Spinal cord (tissue), 10 donors: ENCODE results near the gene ARSG. TPM values are rescaled to one million over a fixed set of nuclear protein-coding genes. Genes with fewer than 3 reads are reported as not detected.
A peak's percentile ranks its signal among the peaks of the same experiment; 100 is the strongest.
"Not testable (repeated sequence)": the region's sequence is repeated elsewhere in the genome, so short reads cannot be mapped to it uniquely, and the experiment has no call there.

Source experiments
- DNase-seq, 6 donors: peaks; one replicate each; pipeline versions ENCODE4 v3.0.0 to v3.0.0-alpha.2; 2013 to 2015; ENCODE audit warnings: low spot score in 6 of 6, low read depth in 4 of 6
- H3K27ac ChIP-seq: one replicate; pipeline ENCODE4 v1.5.1; 2013; ENCODE audit warnings: low read depth, low read length, control low read depth
- H3K27me3 ChIP-seq: one replicate; pipeline ENCODE4 v1.6.1; 2013; ENCODE audit warnings: low read length; ENCODE audit not compliant: control insufficient read depth, insufficient read depth
- H3K36me3 ChIP-seq: one replicate; pipeline ENCODE4 v1.6.1; 2013; ENCODE audit warnings: low read length; ENCODE audit not compliant: control insufficient read depth, insufficient read depth
- H3K4me1 ChIP-seq: one replicate; pipeline ENCODE4 v1.6.1; 2013; ENCODE audit warnings: low read length; ENCODE audit not compliant: control insufficient read depth, insufficient read depth
- H3K4me3 ChIP-seq: one replicate; pipeline ENCODE4 v1.5.1; 2013; ENCODE audit warnings: low read depth, low read length, control low read depth
- H3K9me3 ChIP-seq: one replicate; pipeline ENCODE4 v1.6.1; 2013; ENCODE audit warnings: low read length; ENCODE audit not compliant: control insufficient read depth, insufficient read depth
- WGBS: methylation state at CpG from one replicate; pipeline ENCODE4 v1.1.5; 2013; ENCODE audit warnings: missing lambda C conversion rate; ENCODE audit not compliant: insufficient coverage; 5-methylcytosine and 5-hydroxymethylcytosine counted together
- polyA plus RNA-seq, 2 donors: library from polyadenylated mRNA; unstranded; fragments of 120-200 nt; gene quantifications; one replicate each; pipeline ENCODE4 v1.2.1, GENCODE V29; 2013; ENCODE audit not compliant: insufficient read length in 2 of 2
- total RNA-seq, 2 donors: library from RNA; depleted of rRNA in 1 of 2; stranded (reverse); fragments of 120-200 nt in 1 of 2; fragments of >200 nt in 1 of 2; gene quantifications; one replicate each; pipeline versions ENCODE4 v1.2.3 to v1.2.4, GENCODE V29; 2013 to 2014
- donor health status: healthy.

ARSG gene
- total and polyA plus RNA-seq, 4 donors = 8.2 to 18.8 (median 9.9) TPM

- no peak overlapping the region for H3K4me3 ChIP-seq
- H3K4me1 ChIP-seq = peaks cover 5% of the 10 kb centered on the region
- 78% methylated on average over 7 of the region's 10 CpGs for WGBS
- no peaks in the 10 kb centered on the region for H3K36me3 ChIP-seq
- no peaks in the 10 kb centered on the region for H3K27me3 ChIP-seq
- no peaks in the 10 kb centered on the region for H3K9me3 ChIP-seq
- H3K27ac ChIP-seq = no peak overlapping the region
- no peak for DNase-seq
These were observed 105.2 kb downstream of the ARSG start for GRCh38 chr17:68396226-68397107.

DNA sequence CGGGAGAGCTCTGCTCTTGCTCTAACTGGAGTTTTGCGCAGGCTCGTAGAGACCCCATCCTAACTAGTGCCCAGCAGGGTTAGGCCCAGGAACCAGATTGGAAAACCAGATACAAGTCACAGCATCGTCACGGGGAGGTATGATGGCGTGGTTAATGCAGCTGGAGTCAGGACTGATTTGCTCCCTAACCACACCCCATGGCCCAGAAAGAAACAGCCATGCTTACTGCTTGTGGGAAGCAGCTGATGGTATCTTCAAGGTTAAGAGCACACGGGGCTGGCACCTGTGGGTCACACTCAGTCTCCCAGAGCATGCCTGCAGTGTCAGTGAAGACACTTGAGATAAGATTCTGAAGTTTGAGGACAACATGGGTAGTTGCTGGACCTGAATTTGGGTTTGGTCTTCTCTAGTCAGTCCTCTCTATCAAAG is 105.8 kb downstream of the ARSG start:
- Histone ChIP-seq H3K27me3 (no peaks in the 10 kb centered on the region), H3K9me3 (no peaks in the 10 kb centered on the region), H3K4me1 (peaks cover 5% of the 10 kb centered on the region), H3K4me3 (no peak overlapping the region), H3K27ac (no peak overlapping the region), H3K36me3 (no peaks in the 10 kb centered on the region)
- DNase-seq = no peak
- WGBS = 70% methylated on average over 2 of the region's 7 CpGs

GRCh38 chr17:68398691-68399637 is 107.7 kb downstream of the ARSG start:
- 21% methylated on average over 9 of the region's 11 CpGs for WGBS
- DNase-seq = peak in 2 of 6 donors; percentile 34 to 64
- Histone ChIP-seq H3K9me3 (no peaks in the 10 kb centered on the region), H3K27me3 (no peaks in the 10 kb centered on the region), H3K36me3 (no peaks in the 10 kb centered on the region), H3K4me1 (peaks cover 5% of the 10 kb centered on the region), H3K27ac (peak overlapping the region; percentile 74), H3K4me3 (no peak overlapping the region)

DNA sequence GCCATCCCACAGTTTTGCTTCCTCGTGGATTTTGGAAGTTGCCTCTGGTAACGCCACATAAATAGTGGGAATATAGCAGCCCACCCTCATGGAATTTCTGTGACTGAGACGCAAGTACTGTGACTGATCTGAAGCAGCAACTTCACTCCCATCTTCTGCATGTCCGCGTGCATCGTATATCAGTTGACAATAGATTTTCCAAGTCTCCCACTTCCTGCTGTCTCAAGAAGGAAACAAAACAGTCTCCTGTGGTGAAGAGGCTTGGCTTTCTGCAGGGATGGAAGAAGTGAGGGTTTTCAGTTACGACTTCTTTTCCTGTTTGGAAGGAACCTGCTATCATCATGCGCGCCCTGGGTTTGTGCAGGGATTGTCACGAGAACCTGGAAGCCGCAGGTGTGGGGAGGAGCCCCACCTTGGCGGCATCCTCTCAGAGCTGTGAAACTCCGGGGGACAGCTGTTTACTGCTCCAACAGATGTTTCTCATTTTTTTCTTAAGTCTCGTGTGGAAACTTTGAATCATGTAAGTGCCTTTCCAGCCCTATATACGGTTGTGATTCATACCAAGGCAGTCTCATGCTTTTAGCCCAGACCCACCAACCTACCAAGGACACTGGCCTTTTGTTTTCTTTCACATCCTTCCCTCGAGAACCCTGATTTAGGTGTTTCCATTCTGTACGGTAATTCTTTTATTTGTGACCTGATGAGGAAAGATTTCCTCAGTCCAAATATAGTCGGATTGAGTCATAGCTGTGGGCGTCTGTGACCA is 108.5 kb downstream of the ARSG start:
- Histone ChIP-seq H3K4me1 (peaks cover 5% of the 10 kb centered on the region), H3K36me3 (no peaks in the 10 kb centered on the region), H3K9me3 (no peaks in the 10 kb centered on the region), H3K27ac (peak overlapping the region; percentile 74), H3K27me3 (no peaks in the 10 kb centered on the region), H3K4me3 (no peak overlapping the region)
- 63% methylated on average over 12 of the region's 19 CpGs for WGBS
- peak in 1 of 6 donors; percentile 43 for DNase-seq

GRCh38 chr17:68400404-68400735 is 109.1 kb downstream of the ARSG start:
- H3K36me3 ChIP-seq = no peaks in the 10 kb centered on the region
- peak overlapping the region; percentile 22 for H3K27ac ChIP-seq
- no peak for DNase-seq
- 97% methylated on average over 3 of the region's 4 CpGs for WGBS
- H3K4me3 ChIP-seq = no peak overlapping the region
- no peaks in the 10 kb centered on the region for H3K27me3 ChIP-seq
- peaks cover 5% of the 10 kb centered on the region for H3K4me1 ChIP-seq
- H3K9me3 ChIP-seq = peaks cover 3% of the 10 kb centered on the region

- H3K36me3 ChIP-seq = no peaks in the 10 kb centered on the region
- H3K4me1 ChIP-seq = peaks cover 5% of the 10 kb centered on the region
- no peaks in the 10 kb centered on the region for H3K27me3 ChIP-seq
- DNase-seq = no peak
- no peak overlapping the region for H3K27ac ChIP-seq
- H3K4me3 ChIP-seq = no peak overlapping the region
- H3K9me3 ChIP-seq = peaks cover 3% of the 10 kb centered on the region
- 92% methylated on average over 7 of the region's 7 CpGs for WGBS
These were observed 110.0 kb downstream of the ARSG start for GRCh38 chr17:68401288-68401687.

GRCh38 chr17:68403122-68403521 is 111.8 kb downstream of the ARSG start:
- peaks cover 5% of the 10 kb centered on the region for H3K4me1 ChIP-seq
- no peak overlapping the region for H3K4me3 ChIP-seq
- H3K27me3 ChIP-seq = no peaks in the 10 kb centered on the region
- no peak overlapping the region for H3K27ac ChIP-seq
- H3K36me3 ChIP-seq = no peaks in the 10 kb centered on the region
- no peak for DNase-seq
- WGBS = no CpG with 5 or more reads among the region's 1 CpG
- H3K9me3 ChIP-seq = peaks cover 3% of the 10 kb centered on the region

DNA sequence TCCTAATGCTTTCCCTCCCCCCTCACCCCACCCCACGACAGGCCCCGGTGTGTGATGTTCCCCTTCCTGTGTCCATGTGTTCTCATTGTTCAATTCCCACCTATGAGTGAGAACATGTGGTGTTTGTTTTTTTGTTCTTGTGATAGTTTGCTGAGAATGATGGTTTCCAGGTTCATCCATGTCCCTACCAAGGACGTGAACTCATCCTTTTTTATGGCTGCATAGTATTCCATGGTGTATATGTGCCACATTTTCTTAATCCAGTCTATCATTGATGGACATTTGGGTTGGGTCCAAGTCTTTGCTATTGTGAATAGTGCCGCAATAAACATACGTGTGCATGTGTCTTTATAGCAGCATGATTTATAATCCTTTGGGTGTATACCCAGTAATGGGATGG is 112.5 kb downstream of the ARSG start:
- H3K27ac ChIP-seq, H3K4me3 ChIP-seq, DNase-seq, H3K36me3 ChIP-seq, H3K9me3 ChIP-seq, H3K4me1 ChIP-seq, H3K27me3 ChIP-seq: not testable (repeated sequence)
- WGBS = no CpG with 5 or more reads among the region's 5 CpGs

DNA sequence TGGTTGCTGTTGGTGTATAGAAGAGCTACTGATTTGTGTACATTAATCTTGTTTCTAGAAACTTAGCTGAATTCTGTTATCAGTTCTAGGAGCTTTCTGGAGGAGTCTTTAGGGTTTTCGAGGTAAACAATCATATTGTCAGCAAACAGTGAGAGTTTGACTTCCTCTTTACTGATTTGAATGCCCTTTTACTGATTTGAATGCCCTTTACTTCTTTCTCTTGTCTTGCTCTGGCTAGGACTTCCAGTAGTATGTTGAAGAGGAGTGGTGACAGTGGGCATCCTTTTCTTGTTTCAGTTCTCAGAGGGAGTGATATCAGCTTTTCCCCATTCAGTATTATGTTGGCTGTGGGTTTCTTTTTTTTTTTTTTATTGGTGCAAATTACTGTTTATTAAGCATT is 116.4 kb downstream of the ARSG start:
- not testable (repeated sequence) for H3K4me3 ChIP-seq, H3K27ac ChIP-seq, H3K36me3 ChIP-seq, DNase-seq, H3K27me3 ChIP-seq, H3K9me3 ChIP-seq, H3K4me1 ChIP-seq
- no CpG with 5 or more reads among the region's 1 CpG for WGBS
